ENCODE data around the gene SMARCD2.

DNA sequence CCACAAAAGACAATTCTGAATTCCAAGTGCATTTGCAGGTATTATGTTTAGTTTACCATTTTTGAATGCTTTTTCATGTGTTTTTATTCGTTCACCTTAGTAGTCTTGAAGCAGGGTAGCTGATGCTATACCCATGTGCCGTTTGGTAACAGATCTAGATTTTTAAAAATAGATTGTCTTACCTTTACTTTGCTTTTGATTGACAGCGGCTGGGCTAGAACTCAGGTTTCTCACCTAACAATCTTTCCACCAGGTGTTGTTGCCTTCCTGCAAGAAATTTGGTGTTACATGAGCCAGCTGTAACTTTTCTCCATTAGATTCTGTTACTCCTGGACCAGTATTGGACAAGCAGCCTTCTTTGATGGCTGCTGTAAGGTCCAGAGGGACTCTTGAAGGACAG is 13.5 kb downstream of the SMARCD2 start:
- TF ChIP-seq, protein P1, sequence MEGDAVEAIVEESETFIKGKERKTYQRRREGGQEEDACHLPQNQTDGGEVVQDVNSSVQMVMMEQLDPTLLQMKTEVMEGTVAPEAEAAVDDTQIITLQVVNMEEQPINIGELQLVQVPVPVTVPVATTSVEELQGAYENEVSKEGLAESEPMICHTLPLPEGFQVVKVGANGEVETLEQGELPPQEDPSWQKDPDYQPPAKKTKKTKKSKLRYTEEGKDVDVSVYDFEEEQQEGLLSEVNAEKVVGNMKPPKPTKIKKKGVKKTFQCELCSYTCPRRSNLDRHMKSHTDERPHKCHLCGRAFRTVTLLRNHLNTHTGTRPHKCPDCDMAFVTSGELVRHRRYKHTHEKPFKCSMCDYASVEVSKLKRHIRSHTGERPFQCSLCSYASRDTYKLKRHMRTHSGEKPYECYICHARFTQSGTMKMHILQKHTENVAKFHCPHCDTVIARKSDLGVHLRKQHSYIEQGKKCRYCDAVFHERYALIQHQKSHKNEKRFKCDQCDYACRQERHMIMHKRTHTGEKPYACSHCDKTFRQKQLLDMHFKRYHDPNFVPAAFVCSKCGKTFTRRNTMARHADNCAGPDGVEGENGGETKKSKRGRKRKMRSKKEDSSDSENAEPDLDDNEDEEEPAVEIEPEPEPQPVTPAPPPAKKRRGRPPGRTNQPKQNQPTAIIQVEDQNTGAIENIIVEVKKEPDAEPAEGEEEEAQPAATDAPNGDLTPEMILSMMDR (IDR thresholded peaks at IDR 0.05; ENCODE audit: low read length) = no peak
- TF ChIP-seq EZH2 (optimal IDR thresholded peaks at IDR 0.05; ENCODE audit: low read depth, low read length) (no peak), EZH2phosphoT487 (IDR thresholded peaks at IDR 0.05; ENCODE audit: low read length) (no peak)
